GM23338 (cell line): ENCODE results near the gene CDK17.

Source experiments
- CREB1 ChIP-seq: fragments of 250-450 bp; sonication (Bioruptor Pico); IDR thresholded peaks from 2 replicates; pipeline ENCODE4 v1.5.0; 2020; ENCODE audit warnings: low read depth, mild to moderate bottlenecking, moderate library complexity
- EZH2 ChIP-seq: fragments of 200-600 bp; sonication (generic); IDR thresholded peaks from one replicate; pipeline ENCODE4 v1.8.0; 2017; ENCODE audit warnings: antibody characterized with exemption, mild to moderate bottlenecking, low read depth; ENCODE audit not compliant: unreplicated experiment
- EZH2phosphoT487 ChIP-seq: fragments of 200-600 bp; sonication (generic); IDR thresholded peaks from one replicate; pipeline ENCODE4 v1.8.1; 2018; ENCODE audit warnings: antibody characterized with exemption; ENCODE audit not compliant: unreplicated experiment
- JUNB ChIP-seq: IDR thresholded peaks from one replicate; pipeline ENCODE4 v1.6.1; 2016; ENCODE audit warnings: antibody characterized with exemption; ENCODE audit not compliant: unreplicated experiment
- POLR2AphosphoS5 ChIP-seq: IDR thresholded peaks from 2 replicates; pipeline ENCODE4 v1.6.1; 2016; ENCODE audit warnings: antibody characterized with exemption, low read depth
- STAT1 ChIP-seq: IDR thresholded peaks from one replicate; pipeline ENCODE4 v1.6.1; 2016; ENCODE audit warnings: antibody characterized with exemption; ENCODE audit not compliant: unreplicated experiment
- ZNF114 ChIP-seq: fragments of 250-450 bp; sonication (Bioruptor Pico); IDR thresholded peaks from 2 replicates; pipeline ENCODE4 v1.5.0; 2020; ENCODE audit warnings: mild to moderate bottlenecking, moderate library complexity
- TF ChIP-seq, protein P1 (sequence below): IDR thresholded peaks from one replicate; pipeline ENCODE4 v1.6.1; 2018; ENCODE audit warnings: antibody characterized with exemption; ENCODE audit not compliant: unreplicated experiment
- TF ChIP-seq, protein P2 (sequence below), 2 experiments: fragments of 200-600 bp in 1 of 2; sonication (generic) in 1 of 2; conservative IDR thresholded peaks; 2 replicates each; pipeline versions ENCODE4 v1.5.1 to v1.6.1; 2016 to 2017; ENCODE audit warnings: antibody characterized with exemption in 2 of 2, low read depth in 2 of 2, mild to moderate bottlenecking in 2 of 2, moderate library complexity in 1 of 2
- TF ChIP-seq, protein P3 (sequence below): IDR thresholded peaks from 2 replicates; pipeline ENCODE4 v1.6.1; 2016; ENCODE audit warnings: antibody characterized with exemption

DNA sequence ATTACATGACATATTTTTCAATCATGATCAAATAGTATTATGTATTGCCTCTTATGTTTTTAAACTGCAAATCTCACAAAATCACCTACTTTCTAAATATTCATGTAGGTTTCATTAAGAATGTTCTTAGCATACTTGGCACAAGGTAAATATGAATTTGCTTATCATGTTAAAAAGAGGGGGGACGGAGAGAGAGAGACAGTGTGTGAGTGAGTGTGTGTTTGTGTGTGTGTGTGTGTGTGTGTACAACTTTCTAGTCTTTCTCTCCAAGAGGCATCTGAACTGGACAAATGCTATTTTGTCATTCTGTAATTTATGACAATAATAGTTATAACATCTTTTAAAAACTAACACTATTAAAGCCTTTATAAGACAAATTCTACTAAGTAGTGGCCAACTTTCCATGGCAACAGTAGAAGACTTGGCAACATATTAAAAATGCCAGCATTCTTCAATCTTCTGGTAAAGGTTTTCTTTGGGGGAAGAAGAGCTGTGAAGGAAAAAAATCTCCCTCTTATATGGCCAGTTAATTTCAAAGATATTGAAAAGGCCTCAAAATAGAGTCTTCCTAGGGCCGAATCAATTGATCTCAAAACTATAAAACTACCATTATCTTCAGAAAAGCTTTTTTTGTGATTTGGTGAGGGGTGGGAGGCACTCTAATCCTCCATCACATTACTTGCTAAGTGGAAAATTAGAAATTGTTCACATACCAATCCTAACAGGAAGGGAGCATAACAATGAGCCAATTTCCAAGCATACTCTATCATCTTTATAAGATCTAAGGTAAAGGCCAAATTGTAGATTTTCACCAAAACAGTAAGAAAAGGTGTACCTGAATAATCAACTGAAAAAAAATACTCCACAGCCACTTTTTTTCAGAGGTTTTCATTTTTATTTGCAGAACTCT lies 28.2 kb downstream of the CDK17 start:
- TF ChIP-seq, protein P1, sequence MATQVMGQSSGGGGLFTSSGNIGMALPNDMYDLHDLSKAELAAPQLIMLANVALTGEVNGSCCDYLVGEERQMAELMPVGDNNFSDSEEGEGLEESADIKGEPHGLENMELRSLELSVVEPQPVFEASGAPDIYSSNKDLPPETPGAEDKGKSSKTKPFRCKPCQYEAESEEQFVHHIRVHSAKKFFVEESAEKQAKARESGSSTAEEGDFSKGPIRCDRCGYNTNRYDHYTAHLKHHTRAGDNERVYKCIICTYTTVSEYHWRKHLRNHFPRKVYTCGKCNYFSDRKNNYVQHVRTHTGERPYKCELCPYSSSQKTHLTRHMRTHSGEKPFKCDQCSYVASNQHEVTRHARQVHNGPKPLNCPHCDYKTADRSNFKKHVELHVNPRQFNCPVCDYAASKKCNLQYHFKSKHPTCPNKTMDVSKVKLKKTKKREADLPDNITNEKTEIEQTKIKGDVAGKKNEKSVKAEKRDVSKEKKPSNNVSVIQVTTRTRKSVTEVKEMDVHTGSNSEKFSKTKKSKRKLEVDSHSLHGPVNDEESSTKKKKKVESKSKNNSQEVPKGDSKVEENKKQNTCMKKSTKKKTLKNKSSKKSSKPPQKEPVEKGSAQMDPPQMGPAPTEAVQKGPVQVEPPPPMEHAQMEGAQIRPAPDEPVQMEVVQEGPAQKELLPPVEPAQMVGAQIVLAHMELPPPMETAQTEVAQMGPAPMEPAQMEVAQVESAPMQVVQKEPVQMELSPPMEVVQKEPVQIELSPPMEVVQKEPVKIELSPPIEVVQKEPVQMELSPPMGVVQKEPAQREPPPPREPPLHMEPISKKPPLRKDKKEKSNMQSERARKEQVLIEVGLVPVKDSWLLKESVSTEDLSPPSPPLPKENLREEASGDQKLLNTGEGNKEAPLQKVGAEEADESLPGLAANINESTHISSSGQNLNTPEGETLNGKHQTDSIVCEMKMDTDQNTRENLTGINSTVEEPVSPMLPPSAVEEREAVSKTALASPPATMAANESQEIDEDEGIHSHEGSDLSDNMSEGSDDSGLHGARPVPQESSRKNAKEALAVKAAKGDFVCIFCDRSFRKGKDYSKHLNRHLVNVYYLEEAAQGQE: no peak
- TF ChIP-seq, protein P2, sequence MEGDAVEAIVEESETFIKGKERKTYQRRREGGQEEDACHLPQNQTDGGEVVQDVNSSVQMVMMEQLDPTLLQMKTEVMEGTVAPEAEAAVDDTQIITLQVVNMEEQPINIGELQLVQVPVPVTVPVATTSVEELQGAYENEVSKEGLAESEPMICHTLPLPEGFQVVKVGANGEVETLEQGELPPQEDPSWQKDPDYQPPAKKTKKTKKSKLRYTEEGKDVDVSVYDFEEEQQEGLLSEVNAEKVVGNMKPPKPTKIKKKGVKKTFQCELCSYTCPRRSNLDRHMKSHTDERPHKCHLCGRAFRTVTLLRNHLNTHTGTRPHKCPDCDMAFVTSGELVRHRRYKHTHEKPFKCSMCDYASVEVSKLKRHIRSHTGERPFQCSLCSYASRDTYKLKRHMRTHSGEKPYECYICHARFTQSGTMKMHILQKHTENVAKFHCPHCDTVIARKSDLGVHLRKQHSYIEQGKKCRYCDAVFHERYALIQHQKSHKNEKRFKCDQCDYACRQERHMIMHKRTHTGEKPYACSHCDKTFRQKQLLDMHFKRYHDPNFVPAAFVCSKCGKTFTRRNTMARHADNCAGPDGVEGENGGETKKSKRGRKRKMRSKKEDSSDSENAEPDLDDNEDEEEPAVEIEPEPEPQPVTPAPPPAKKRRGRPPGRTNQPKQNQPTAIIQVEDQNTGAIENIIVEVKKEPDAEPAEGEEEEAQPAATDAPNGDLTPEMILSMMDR (conservative IDR thresholded peaks at IDR 0.05; ENCODE audit: low read depth in 2 of 2): no peak
- TF ChIP-seq POLR2AphosphoS5: no peak
- TF ChIP-seq EZH2: no peak
- TF ChIP-seq CREB1 (CRISPR knock-in tag): no peak
- TF ChIP-seq STAT1: no peak
- TF ChIP-seq EZH2phosphoT487: no peak
- TF ChIP-seq, protein P3, sequence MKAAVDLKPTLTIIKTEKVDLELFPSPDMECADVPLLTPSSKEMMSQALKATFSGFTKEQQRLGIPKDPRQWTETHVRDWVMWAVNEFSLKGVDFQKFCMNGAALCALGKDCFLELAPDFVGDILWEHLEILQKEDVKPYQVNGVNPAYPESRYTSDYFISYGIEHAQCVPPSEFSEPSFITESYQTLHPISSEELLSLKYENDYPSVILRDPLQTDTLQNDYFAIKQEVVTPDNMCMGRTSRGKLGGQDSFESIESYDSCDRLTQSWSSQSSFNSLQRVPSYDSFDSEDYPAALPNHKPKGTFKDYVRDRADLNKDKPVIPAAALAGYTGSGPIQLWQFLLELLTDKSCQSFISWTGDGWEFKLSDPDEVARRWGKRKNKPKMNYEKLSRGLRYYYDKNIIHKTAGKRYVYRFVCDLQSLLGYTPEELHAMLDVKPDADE: no peak
- TF ChIP-seq ZNF114 (CRISPR knock-in tag): no peak
- no peak for TF ChIP-seq JUNB
